Activated T-helper 2 cell treated with anti-CD3 and anti-CD28 coated beads, Interferon-gamma antibody, Interleukin-2, Interleukin-4, amounts not matched to agents 10 μg/mL and 5 μg/mL and 100 μg/mL, durations not matched to agents 14 hours and 24 hours and 36 hours (primary cell): Measurements from ENCODE around the gene RAPGEF2. TPM values are rescaled to one million over a fixed set of nuclear protein-coding genes. Genes with fewer than 3 reads are reported as not detected.

ENCODE experiments used
- DNase-seq: peaks from one replicate; pipeline ENCODE4 v3.0.0; 2021; ENCODE audit warnings: low spot score
- H3K27ac Mint-ChIP-seq: one replicate; pipeline ENCODE4 v1.8.0; 2021; ENCODE audit warnings: mixed read lengths
- H3K27me3 Mint-ChIP-seq: one replicate; pipeline ENCODE4 v1.8.0; 2021; ENCODE audit warnings: low read depth, mixed read lengths
- H3K36me3 Mint-ChIP-seq: one replicate; pipeline ENCODE4 v1.8.0; 2021; ENCODE audit warnings: low read depth, mixed read lengths
- H3K4me1 Mint-ChIP-seq: one replicate; pipeline ENCODE4 v1.8.0; 2021; ENCODE audit warnings: low read depth, mixed read lengths
- H3K4me3 Mint-ChIP-seq: one replicate; pipeline ENCODE4 v1.8.0; 2021; ENCODE audit warnings: low read depth, mild to moderate bottlenecking, moderate library complexity, mixed read lengths
- H3K9me3 Mint-ChIP-seq: one replicate; pipeline ENCODE4 v1.8.0; 2021; ENCODE audit warnings: mixed read lengths
- intact Hi-C: fragments of 100-400 bp; cut with micrococcal nuclease; formaldehyde crosslinking; loops from one replicate; pipeline ENCODE4 v1.15.1; 2023
- total RNA-seq: library from RNA; stranded (reverse); gene quantifications from 2 replicates; pipeline ENCODE4 v1.2.3, GENCODE V29; 2022

Gene RAPGEF2
- total RNA-seq, 1 donor from 2014 or later, result 17.0 TPM

- Mint-ChIP-seq H3K4me3 (no peak overlapping the region), H3K27me3 (peaks cover 2% of the 10 kb centered on the region), H3K9me3 (no peaks in the 10 kb centered on the region), H3K36me3 (no peaks in the 10 kb centered on the region), H3K27ac (no peak overlapping the region), H3K4me1 (peaks cover under 1% of the 10 kb centered on the region)
- intact Hi-C loops, result no loop called here
- DNase-seq, result no peak
These were observed 124.5 kb downstream of the RAPGEF2 start for GRCh38 chr4:159227378-159227777.

GRCh38 chr4:159227984-159228383 is 125.1 kb downstream of the RAPGEF2 start:
- H3K27me3 Mint-ChIP-seq, result peaks cover 2% of the 10 kb centered on the region
- peaks cover 2% of the 10 kb centered on the region for H3K4me1 Mint-ChIP-seq
- intact Hi-C loops, result no loop called here
- no peak overlapping the region for H3K4me3 Mint-ChIP-seq
- H3K9me3 Mint-ChIP-seq, result no peaks in the 10 kb centered on the region
- no peak for DNase-seq
- no peak overlapping the region for H3K27ac Mint-ChIP-seq
- H3K36me3 Mint-ChIP-seq, result no peaks in the 10 kb centered on the region

- intact Hi-C loops, result no loop called here
- Mint-ChIP-seq H3K27me3 (peaks cover 2% of the 10 kb centered on the region), H3K4me3 (no peak overlapping the region), H3K27ac (no peak overlapping the region), H3K36me3 (no peaks in the 10 kb centered on the region), H3K9me3 (no peaks in the 10 kb centered on the region), H3K4me1 (peaks cover 2% of the 10 kb centered on the region)
- no peak for DNase-seq
These were observed 126.3 kb downstream of the RAPGEF2 start for GRCh38 chr4:159229164-159229563.

DNA sequence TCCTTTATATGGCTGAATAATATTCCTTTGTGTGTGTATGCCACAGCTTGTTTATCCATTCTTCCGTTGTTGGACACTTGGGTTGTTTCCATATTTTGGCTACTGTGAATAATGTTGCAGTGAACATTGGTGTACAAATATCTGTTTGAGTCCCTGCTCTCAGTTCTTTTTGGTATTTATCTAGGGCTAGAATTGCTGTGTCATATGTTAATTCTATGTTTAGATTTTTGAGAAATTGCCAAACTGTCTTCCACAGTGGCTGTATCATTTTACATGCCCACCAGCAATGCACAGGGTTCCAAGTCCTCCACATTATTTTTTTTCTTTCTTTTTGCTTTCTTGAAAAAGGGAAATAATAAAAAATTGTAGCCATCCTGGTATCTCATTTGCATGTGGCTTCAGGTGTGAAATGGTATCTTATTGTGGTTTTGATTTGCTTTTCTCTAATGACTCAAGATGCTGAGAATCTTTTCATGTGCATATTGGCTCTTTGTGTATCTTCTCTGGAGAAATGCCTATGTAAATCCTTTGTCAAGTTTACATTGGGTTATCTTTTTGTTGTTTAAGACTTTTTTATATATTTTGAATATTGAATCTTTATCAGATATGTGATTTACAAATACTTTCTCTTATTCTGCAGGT is 129.7 kb downstream of the RAPGEF2 start:
- Mint-ChIP-seq H3K4me3 (no peak overlapping the region), H3K36me3 (no peaks in the 10 kb centered on the region), H3K9me3 (no peaks in the 10 kb centered on the region), H3K4me1 (peaks cover 2% of the 10 kb centered on the region), H3K27ac (no peak overlapping the region), H3K27me3 (no peaks in the 10 kb centered on the region)
- intact Hi-C loops, result no loop called here
- no peak for DNase-seq

- Mint-ChIP-seq H3K27ac (no peak overlapping the region), H3K9me3 (no peaks in the 10 kb centered on the region), H3K36me3 (no peaks in the 10 kb centered on the region), H3K4me3 (no peak overlapping the region), H3K27me3 (no peaks in the 10 kb centered on the region), H3K4me1 (peaks cover 3% of the 10 kb centered on the region)
- DNase-seq, result no peak
- intact Hi-C loops, result no loop called here
These were observed 133.0 kb downstream of the RAPGEF2 start for GRCh38 chr4:159235779-159236368.

GRCh38 chr4:159237975-159238374 is 135.1 kb downstream of the RAPGEF2 start:
- no peak overlapping the region for H3K4me3 Mint-ChIP-seq

GRCh38 chr4:159238631-159239030 is 135.8 kb downstream of the RAPGEF2 start:
- Mint-ChIP-seq H3K9me3 (no peaks in the 10 kb centered on the region), H3K27ac (no peak overlapping the region), H3K27me3 (no peaks in the 10 kb centered on the region), H3K4me1 (peaks cover 1% of the 10 kb centered on the region), H3K36me3 (no peaks in the 10 kb centered on the region), H3K4me3 (no peak overlapping the region)
- no peak for DNase-seq
- intact Hi-C loops, result no loop called here

More at GRCh38 chr4:159237975-159238374, 135.1 kb downstream of the RAPGEF2 start:
- Mint-ChIP-seq H3K27me3 (no peaks in the 10 kb centered on the region), H3K36me3 (no peaks in the 10 kb centered on the region), H3K27ac (no peak overlapping the region), H3K9me3 (no peaks in the 10 kb centered on the region), H3K4me1 (peaks cover 1% of the 10 kb centered on the region)
- no peak for DNase-seq
- intact Hi-C loops, result no loop called here

DNA sequence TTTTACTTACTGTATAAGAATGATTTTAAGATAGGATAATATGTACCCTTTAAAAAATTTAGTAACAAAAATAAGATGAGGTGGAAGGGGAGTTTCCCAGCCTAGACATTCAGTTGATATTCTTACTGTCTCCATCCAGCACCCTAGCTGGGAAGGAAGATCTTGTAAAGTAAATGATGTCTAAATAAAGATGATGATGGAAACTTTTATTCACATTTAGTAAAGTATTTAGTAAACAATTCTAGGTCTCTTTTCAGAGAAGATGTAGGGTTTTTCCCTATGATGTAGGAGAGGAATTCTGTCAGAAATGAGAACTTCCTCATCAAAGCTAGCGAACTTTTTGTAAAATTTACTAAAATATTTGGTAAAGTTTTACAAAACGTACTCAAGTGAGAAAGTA is 136.8 kb downstream of the RAPGEF2 start:
- H3K36me3 Mint-ChIP-seq, result no peaks in the 10 kb centered on the region
- intact Hi-C loops, result no loop called here
- H3K27ac Mint-ChIP-seq, result no peak overlapping the region
- no peaks in the 10 kb centered on the region for H3K9me3 Mint-ChIP-seq
- no peak overlapping the region for H3K4me3 Mint-ChIP-seq
- no peak for DNase-seq
- H3K4me1 Mint-ChIP-seq, result peaks cover 1% of the 10 kb centered on the region
- H3K27me3 Mint-ChIP-seq, result no peaks in the 10 kb centered on the region

DNA sequence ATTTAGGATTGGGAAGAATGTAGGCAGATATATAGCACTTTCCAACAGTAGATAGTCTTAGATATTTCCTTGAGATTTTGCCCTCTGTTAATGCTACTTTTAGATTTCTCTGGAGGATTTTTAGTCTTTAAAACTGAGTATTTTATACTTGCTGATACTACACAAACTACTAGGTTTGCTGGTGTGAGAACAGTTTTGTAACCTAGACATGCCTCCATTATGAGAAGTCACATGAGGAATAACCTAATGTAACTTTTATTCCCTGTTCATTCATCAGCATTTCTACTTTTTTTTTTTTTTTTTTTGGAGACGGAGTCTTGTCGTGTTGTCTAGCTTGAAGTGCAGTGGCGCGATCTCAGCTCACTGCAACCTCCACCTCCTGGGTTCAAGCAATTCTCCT is 137.2 kb downstream of the RAPGEF2 start:
- no peaks in the 10 kb centered on the region for H3K9me3 Mint-ChIP-seq
- peaks cover 1% of the 10 kb centered on the region for H3K4me1 Mint-ChIP-seq
- no peak overlapping the region for H3K4me3 Mint-ChIP-seq
- no peaks in the 10 kb centered on the region for H3K36me3 Mint-ChIP-seq
- H3K27me3 Mint-ChIP-seq, result no peaks in the 10 kb centered on the region
- intact Hi-C loops, result no loop called here
- DNase-seq, result no peak
- H3K27ac Mint-ChIP-seq, result no peak overlapping the region

GRCh38 chr4:159240687-159241086 is 137.8 kb downstream of the RAPGEF2 start:
- H3K9me3 Mint-ChIP-seq, result no peaks in the 10 kb centered on the region
- no peaks in the 10 kb centered on the region for H3K36me3 Mint-ChIP-seq
- DNase-seq, result no peak
- H3K27ac Mint-ChIP-seq, result no peak overlapping the region
- H3K27me3 Mint-ChIP-seq, result no peaks in the 10 kb centered on the region
- H3K4me1 Mint-ChIP-seq, result peaks cover 1% of the 10 kb centered on the region
- no peak overlapping the region for H3K4me3 Mint-ChIP-seq
- intact Hi-C loops, result no loop called here

GRCh38 chr4:159242427-159242826 is 139.5 kb downstream of the RAPGEF2 start:
- H3K27me3 Mint-ChIP-seq, result no peaks in the 10 kb centered on the region
- no peak overlapping the region for H3K27ac Mint-ChIP-seq
- no peaks in the 10 kb centered on the region for H3K36me3 Mint-ChIP-seq
- peaks cover 1% of the 10 kb centered on the region for H3K4me1 Mint-ChIP-seq
- H3K4me3 Mint-ChIP-seq, result no peak overlapping the region
- intact Hi-C loops, result no loop called here
- H3K9me3 Mint-ChIP-seq, result no peaks in the 10 kb centered on the region
- DNase-seq, result no peak

- Mint-ChIP-seq H3K9me3 (peaks cover 5% of the 10 kb centered on the region), H3K27me3 (no peaks in the 10 kb centered on the region), H3K27ac (no peak overlapping the region), H3K36me3 (no peaks in the 10 kb centered on the region), H3K4me1 (peaks cover 8% of the 10 kb centered on the region), H3K4me3 (no peak overlapping the region)
- intact Hi-C loops, result no loop called here
- DNase-seq, result no peak
These were observed 145.7 kb downstream of the RAPGEF2 start for GRCh38 chr4:159248384-159249178.

DNA sequence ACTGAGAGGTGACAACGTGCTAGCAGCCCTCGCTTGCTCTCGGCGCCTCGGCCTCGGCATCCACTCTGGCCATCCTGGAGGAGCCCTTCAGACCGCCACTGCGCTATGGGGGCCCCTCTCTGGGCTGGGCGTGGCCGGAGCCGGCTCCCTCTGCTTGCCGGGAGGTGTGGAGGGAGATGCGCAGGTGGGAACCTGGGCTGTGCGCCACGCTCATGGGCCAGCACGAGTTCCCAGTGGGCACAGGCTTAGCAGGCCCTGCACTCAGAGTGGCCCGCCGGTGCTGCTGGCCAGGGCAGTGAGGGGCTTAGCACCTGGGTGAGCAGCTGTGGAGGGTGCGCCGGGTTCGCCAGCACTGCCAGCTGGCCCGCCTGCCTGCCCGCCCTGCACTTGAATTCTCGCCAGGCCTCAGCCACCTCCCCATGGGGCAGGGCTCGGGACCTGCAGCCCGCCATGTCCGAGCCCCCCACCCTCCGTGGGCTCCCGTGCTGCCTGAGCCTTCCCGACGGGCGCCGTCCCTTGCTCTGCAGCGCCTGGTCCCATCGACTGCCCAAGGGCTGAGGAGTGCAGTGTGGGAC is 148.0 kb downstream of the RAPGEF2 start:
- Mint-ChIP-seq H3K36me3 (no peaks in the 10 kb centered on the region), H3K27ac (no peak overlapping the region), H3K9me3 (peaks cover 5% of the 10 kb centered on the region), H3K4me1 (peaks cover 8% of the 10 kb centered on the region), H3K27me3 (no peaks in the 10 kb centered on the region), H3K4me3 (no peak overlapping the region)
- intact Hi-C loops, result no loop called here
- no peak for DNase-seq
